H1 (cell line): ENCODE results near the gene FCN2. TPM values are rescaled to one million over a fixed set of nuclear protein-coding genes. Genes with fewer than 3 reads are reported as not detected.

Experiments
- CTCF ChIA-PET: fragments of 300-600 bp; sonication (Branson Sonifier 250); formaldehyde crosslinking; loops from one replicate; lab custom pipeline; 2021; ENCODE audit not compliant: partially characterized antibody; lab: Charles Lee
- POLR2A ChIA-PET: fragments of 300-600 bp; sonication (Branson Sonifier 250); formaldehyde crosslinking; loops from one replicate; lab custom pipeline; 2021; ENCODE audit warnings: inconsistent platforms; ENCODE audit not compliant: partially characterized antibody; lab: Charles Lee
- DNase-seq, 2 experiments: peaks; one replicate each; pipeline versions ENCODE4 v3.0.0 to v3.0.0-alpha.2; 2010 to 2022; ENCODE audit warnings: low spot score in 2 of 2, low read depth in 1 of 2, mixed read lengths in 1 of 2
- FAIRE-seq: peaks from 2 replicates; lab custom pipeline; 2011; peaks lifted over from hg19 to GRCh38; lab: Jason Lieb, UNC
- H2AFZ ChIP-seq: 2 replicates; pipeline ENCODE4 v1.8.1; 2012; ENCODE audit warnings: low read length, inconsistent platforms
- H2AK5ac ChIP-seq: 2 replicates; pipeline ENCODE4 v1.6.1; 2013; ENCODE audit warnings: low read depth, low read length
- H2BK120ac ChIP-seq: replicated peaks from 2 replicates; pipeline ENCODE3; 2013; ENCODE audit warnings: low read depth, low read length, inconsistent platforms
- H2BK12ac ChIP-seq: 2 replicates; pipeline ENCODE4 v1.6.1; 2013; ENCODE audit warnings: low read depth, low read length
- H2BK15ac ChIP-seq: 2 replicates; pipeline ENCODE4 v1.6.1; 2013; ENCODE audit warnings: low read length
- H2BK20ac ChIP-seq: 2 replicates; pipeline ENCODE4 v1.6.1; 2013; ENCODE audit warnings: low read length
- H2BK5ac ChIP-seq: 2 replicates; pipeline ENCODE4 v1.6.1; 2013; ENCODE audit warnings: low read depth, low read length
- H3K14ac ChIP-seq: 2 replicates; pipeline ENCODE4 v1.6.1; 2013; ENCODE audit warnings: inconsistent platforms; ENCODE audit not compliant: insufficient read length
- H3K18ac ChIP-seq: 2 replicates; pipeline ENCODE4 v1.6.1; 2013; ENCODE audit warnings: low read length; ENCODE audit errors: extremely low read depth
- H3K23ac ChIP-seq: 2 replicates; pipeline ENCODE4 v1.6.1; 2013; ENCODE audit warnings: inconsistent platforms; ENCODE audit not compliant: insufficient read length
- H3K23me2 ChIP-seq: 2 replicates; pipeline ENCODE4 v1.6.1; 2013; ENCODE audit warnings: low read depth, low read length
- H3K27ac ChIP-seq: 2 replicates; pipeline ENCODE4 v1.6.1; 2011; ENCODE audit warnings: low read depth, low read length, inconsistent platforms
- H3K27me3 ChIP-seq, 4 experiments: replicated peaks in 1 of 4; 1 replicate in 1 of 4; 2 replicates in 3 of 4; pipeline versions ENCODE4 v1.6.1 to v1.8.1; 2011 to 2013; ENCODE audit warnings: low read length in 3 of 4, mild to moderate bottlenecking in 3 of 4, inconsistent platforms in 2 of 4, mixed read lengths in 2 of 4, moderate library complexity in 1 of 4; ENCODE audit not compliant: control insufficient read depth in 3 of 4, insufficient read depth in 3 of 4; ENCODE audit errors: extremely low read depth in 1 of 4
- H3K36me3 ChIP-seq, 4 experiments: 2 replicates each; pipeline versions ENCODE4 v1.6.1 to v1.8.1; 2011 to 2013; ENCODE audit warnings: mild to moderate bottlenecking in 4 of 4, low read length in 3 of 4, moderate library complexity in 2 of 4, control low read depth in 1 of 4, inconsistent platforms in 1 of 4; ENCODE audit not compliant: insufficient read depth in 4 of 4, control insufficient read depth in 2 of 4
- H3K4ac ChIP-seq: replicated peaks from 2 replicates; pipeline ENCODE3; 2013; ENCODE audit warnings: low read length, low read depth, mixed read lengths, inconsistent platforms; ENCODE audit not compliant: insufficient read length
- H3K4me1 ChIP-seq, 4 experiments: replicated peaks in 1 of 4; 1 replicate in 1 of 4; 2 replicates in 3 of 4; pipeline versions ENCODE4 v1.6.1 to v1.8.1; 2011 to 2013; ENCODE audit warnings: low read length in 3 of 4, inconsistent platforms in 2 of 4, mixed read lengths in 1 of 4; ENCODE audit not compliant: insufficient read depth in 4 of 4, control insufficient read depth in 3 of 4
- H3K4me2 ChIP-seq, 2 experiments: 2 replicates each; pipeline versions ENCODE4 v1.6.1 to v1.8.1; 2011 to 2013; ENCODE audit warnings: low read depth in 2 of 2, low read length in 2 of 2, control low read depth in 1 of 2, inconsistent platforms in 1 of 2, mild to moderate bottlenecking in 1 of 2; ENCODE audit not compliant: insufficient read depth in 1 of 2
- H3K4me3 ChIP-seq, 4 experiments: fragments of 200-600, 300-600 bp in 1 of 4; sonication (generic), shearing (Covaris generic), sonication (Bioruptor Twin) in 1 of 4; 2 replicates each; pipeline versions ENCODE4 v1.5.1 to v1.8.1; 2011 to 2016; ENCODE audit warnings: low read length in 4 of 4, low read depth in 3 of 4, control low read depth in 2 of 4, inconsistent platforms in 2 of 4, mild to moderate bottlenecking in 2 of 4, mixed read lengths in 1 of 4, moderate library complexity in 1 of 4; ENCODE audit not compliant: insufficient read depth in 2 of 4; ENCODE audit errors: extremely low read depth in 1 of 4
- H3K56ac ChIP-seq: replicated peaks from 2 replicates; pipeline ENCODE3; 2013; ENCODE audit warnings: low read depth, mild to moderate bottlenecking, mixed read lengths, low read length, inconsistent platforms; ENCODE audit not compliant: insufficient read length
- H3K79me1 ChIP-seq: 2 replicates; pipeline ENCODE4 v1.6.1; 2013; ENCODE audit warnings: low read depth, low read length, control low read depth
- H3K79me2 ChIP-seq, 2 experiments: 2 replicates each; pipeline versions ENCODE4 v1.6.1 to v1.8.1; 2012 to 2013; ENCODE audit warnings: low read length in 2 of 2, mild to moderate bottlenecking in 2 of 2, inconsistent platforms in 1 of 2; ENCODE audit not compliant: insufficient read depth in 2 of 2, control insufficient read depth in 1 of 2
- H3K9ac ChIP-seq, 4 experiments: replicated peaks in 1 of 4; 1 replicate in 1 of 4; 2 replicates in 3 of 4; pipeline versions ENCODE4 v1.6.1 to v1.8.1; 2011 to 2013; ENCODE audit warnings: low read depth in 3 of 4, low read length in 3 of 4, control low read depth in 2 of 4, mild to moderate bottlenecking in 2 of 4, moderate library complexity in 2 of 4, inconsistent platforms in 1 of 4; ENCODE audit errors: extremely low read depth in 1 of 4
- H3K9me3 ChIP-seq, 2 experiments: 2 replicates each; pipeline versions ENCODE4 v1.6.1 to v1.8.1; 2012 to 2013; ENCODE audit warnings: mild to moderate bottlenecking in 2 of 2, moderate library complexity in 2 of 2, control low read depth in 1 of 2, inconsistent platforms in 1 of 2, low read depth in 1 of 2, low read length in 1 of 2, mixed read lengths in 1 of 2; ENCODE audit not compliant: insufficient read depth in 2 of 2
- H4K20me1 ChIP-seq, 2 experiments: replicated peaks in 1 of 2; 2 replicates each; pipeline versions ENCODE3 to v1.8.1; 2011 to 2013; ENCODE audit warnings: inconsistent platforms in 2 of 2, low read length in 2 of 2, mild to moderate bottlenecking in 1 of 2; ENCODE audit not compliant: insufficient read depth in 2 of 2, control insufficient read depth in 1 of 2
- H4K5ac ChIP-seq: 2 replicates; pipeline ENCODE4 v1.6.1; 2013; ENCODE audit warnings: low read length, low read depth, mixed read lengths, inconsistent platforms; ENCODE audit not compliant: insufficient read length
- H4K8ac ChIP-seq: 2 replicates; pipeline ENCODE4 v1.8.0; 2013; ENCODE audit warnings: mild to moderate bottlenecking, moderate library complexity, low read length, inconsistent platforms; ENCODE audit not compliant: insufficient read depth; ENCODE audit errors: extremely low read depth
- H4K91ac ChIP-seq: replicated peaks from 2 replicates; pipeline ENCODE3; 2013; ENCODE audit warnings: low read length, mixed read lengths, inconsistent platforms; ENCODE audit not compliant: insufficient read length
- CHD2 ChIP-seq: IDR thresholded peaks from 2 replicates; pipeline ENCODE4 v1.6.1; 2012; ENCODE audit warnings: low read length, improper control_type of control experiment
- EGR1 ChIP-seq: IDR thresholded peaks from 2 replicates; pipeline ENCODE4 v1.6.1; 2011; ENCODE audit warnings: low read depth, low read length, borderline replicate concordance
- GABPA ChIP-seq: IDR thresholded peaks from 2 replicates; pipeline ENCODE4 v1.6.1; 2011; ENCODE audit warnings: mild to moderate bottlenecking, low read length, moderate library complexity, borderline replicate concordance; ENCODE audit not compliant: insufficient read depth
- NRF1 ChIP-seq: IDR thresholded peaks from 2 replicates; pipeline ENCODE4 v1.6.1; 2011; ENCODE audit warnings: mild to moderate bottlenecking, low read depth, low read length, improper control_type of control experiment
- SP4 ChIP-seq: IDR thresholded peaks from 2 replicates; pipeline ENCODE4 v1.6.1; 2012; ENCODE audit warnings: low read length, inconsistent platforms
- WGBS, 2 experiments: shearing (Covaris generic) in 1 of 2; methylation state at CpG; one replicate each; pipeline versions ENCODE4 v1.1.6 to v1.1.7; 2013 to 2015; ENCODE audit warnings: low lambda C conversion rate in 2 of 2, mixed read lengths in 2 of 2, inconsistent platforms in 1 of 2, low coverage in 1 of 2, missing lambda C conversion rate in 1 of 2; ENCODE audit not compliant: insufficient replicate concordance in 2 of 2, insufficient coverage in 1 of 2, insufficient read length in 1 of 2; ENCODE audit errors: extremely low coverage in 1 of 2, missing lambda C conversion rate in 1 of 2; 5-methylcytosine and 5-hydroxymethylcytosine counted together
- polyA plus RNA-seq, 7 experiments: library from polyadenylated mRNA; depleted of rRNA in 3 of 7; stranded (reverse) in 5 of 7; unstranded in 2 of 7; fragments of >200 nt in 5 of 7; fragments of 200-250 nt in 2 of 7; gene quantifications; 1 replicate in 5 of 7; 2 replicates in 1 of 7; 4 replicates in 1 of 7; pipeline versions ENCODE4 v1.2.1 to v1.2.3, GENCODE V29; 2011 to 2013; ENCODE audit warnings: missing spikeins in 2 of 7, mixed read lengths in 2 of 7
- total RNA-seq: library from RNA; stranded (reverse); fragmentation: NEBNext Ultra II Directional; extraction: Animal tissue kit (Norgen Biotek cat#: 25700); gene quantifications from 2 replicates; pipeline ENCODE4 v1.2.1, GENCODE V29; 2021
- TF ChIP-seq, protein P1 (sequence below): IDR thresholded peaks from 2 replicates; pipeline ENCODE4 v1.6.1; 2012; ENCODE audit warnings: inconsistent platforms

The FCN2 gene
- total and polyA plus RNA-seq, 2 of the 8 experiments (the other 6 are each of a cell fraction or from before 2014, with no cell fraction given), result not detected

DNA sequence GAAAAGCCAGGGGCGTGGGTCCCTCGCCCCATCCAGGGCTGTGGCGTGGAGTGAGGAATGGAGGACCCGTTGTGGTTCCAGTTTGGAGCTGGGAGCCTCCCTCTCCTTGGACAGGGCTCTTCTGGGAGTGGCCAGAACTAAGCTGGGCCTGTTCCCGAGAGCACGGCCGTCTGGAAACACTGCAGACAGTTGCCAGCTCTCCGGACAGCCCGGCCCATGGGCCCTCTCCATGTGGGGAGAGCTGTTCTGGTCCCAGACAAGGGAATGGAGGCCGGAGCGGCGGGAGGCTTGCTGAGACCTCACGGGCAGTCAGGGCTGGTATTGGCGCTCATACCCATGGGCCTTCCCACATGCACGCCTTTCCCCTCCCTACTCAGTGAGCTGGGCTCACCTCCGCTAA, 45.2 kb upstream of the FCN2 start:
- H3K27me3 ChIP-seq, result no peaks in the 10 kb centered on the region
- H3K27ac ChIP-seq, result no peak overlapping the region
- no peak overlapping the region for H3K4me3 ChIP-seq
- H2AFZ ChIP-seq, result no peak overlapping the region
- no peaks in the 10 kb centered on the region for H3K79me1 ChIP-seq
- no peaks in the 10 kb centered on the region for H3K23me2 ChIP-seq
- H3K56ac ChIP-seq, result no peak overlapping the region
- no peak overlapping the region for H3K9ac ChIP-seq
- no peak overlapping the region for H2AK5ac ChIP-seq
- no peaks in the 10 kb centered on the region for H3K36me3 ChIP-seq
- 0 out of 2 replicates have a peak overlapping the region, but pooled peaks have one; percentile 71 for H4K8ac ChIP-seq
- no peak overlapping the region for H4K91ac ChIP-seq
- POLR2A ChIA-PET, result interaction anchor here (1.1 kb wide), 1 partner anchor 26 kb away, joined by 3 read pairs; no protein-coding TSS in a partner anchor
- no peaks in the 10 kb centered on the region for H3K79me2 ChIP-seq
- H3K14ac ChIP-seq, result no peak overlapping the region
- no peak overlapping the region for H4K5ac ChIP-seq
- H3K9me3 ChIP-seq, result no peaks in the 10 kb centered on the region
- no peak overlapping the region for H2BK120ac ChIP-seq
- no peak overlapping the region for H2BK12ac ChIP-seq
- H2BK15ac ChIP-seq, result no peak overlapping the region
- H2BK5ac ChIP-seq, result no peak overlapping the region
- no peaks in the 10 kb centered on the region for H4K20me1 ChIP-seq
- H2BK20ac ChIP-seq, result no peak overlapping the region
- CTCF ChIA-PET, result interaction anchor here (1.0 to 1.2 kb wide), 3 partner anchors 10 to 147 kb away, joined by 3 read pairs; no protein-coding TSS in a partner anchor
- H3K23ac ChIP-seq, result no peak overlapping the region
- 90% methylated on average over 16 of the region's 16 CpGs; no CpG with 5 or more reads in 1 of the 2 experiments for WGBS, 2 experiments
- no peak overlapping the region for H3K18ac ChIP-seq
- FAIRE-seq (no peak), DNase-seq (no peak)
- H3K4me2 ChIP-seq, result no peak overlapping the region
- H3K4me1 ChIP-seq, result no peaks in the 10 kb centered on the region
- no peak overlapping the region for H3K4ac ChIP-seq
- TF ChIP-seq GABPA, result no peak
- no peak for TF ChIP-seq EGR1
- TF ChIP-seq, protein P1, sequence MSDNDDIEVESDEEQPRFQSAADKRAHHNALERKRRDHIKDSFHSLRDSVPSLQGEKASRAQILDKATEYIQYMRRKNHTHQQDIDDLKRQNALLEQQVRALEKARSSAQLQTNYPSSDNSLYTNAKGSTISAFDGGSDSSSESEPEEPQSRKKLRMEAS, result no peak
- TF ChIP-seq CHD2, result no peak
- TF ChIP-seq SP4, result no peak
- no peak for TF ChIP-seq NRF1
